HCT116 (cell line): ENCODE results near the gene B3GNT2. TPM values are rescaled to one million over a fixed set of nuclear protein-coding genes. Genes with fewer than 3 reads are reported as not detected.

Experiments
- ATAC-seq: fragments of 200-7000 bp; cut with Tn5 transposase; 2 replicates; pipeline ENCODE4 v1.9.1; 2020; ENCODE audit warnings: mild to moderate bottlenecking, moderate library complexity
- BruUV-seq: library from RNA; stranded (reverse); fragments of 400-500 nt; replicated peaks from 2 replicates; lab custom pipeline; 2021; lab: Mats Ljungman, UMichigan
- CTCF ChIA-PET: fragments of 300-600 bp; sonication (Branson Sonifier 250); formaldehyde crosslinking; loops from one replicate; lab custom pipeline; 2021; ENCODE audit warnings: antibody characterized with exemption; lab: Charles Lee
- POLR2A ChIA-PET: fragments of 300-600, 350-600 bp; sonication (Branson Sonifier 250); formaldehyde crosslinking; loops from one replicate; lab custom pipeline; 2021; ENCODE audit warnings: antibody characterized with exemption; lab: Charles Lee
- RAD21 ChIA-PET, 2 experiments: fragments of 300-600 bp; sonication (Branson Sonifier 250); formaldehyde crosslinking; loops; one replicate each; lab custom pipeline; 2023; ENCODE audit warnings: low total read pairs in 2 of 2; ENCODE audit not compliant: uncharacterized antibody in 2 of 2, unreplicated experiment in 2 of 2, low non-redundant PET in 1 of 2; lab: Charles Lee
- DNase-seq: peaks from one replicate; pipeline ENCODE4 v3.0.0-alpha.2; 2010; ENCODE audit warnings: low read depth, low spot score
- H2AFZ ChIP-seq: fragments of 200-600 bp; shearing (Covaris generic), sonication (generic); 2 replicates; pipeline ENCODE4 v1.6.1; 2017; ENCODE audit warnings: low read depth, mixed run types, mixed read lengths, antibody characterized with exemption, low read length; ENCODE audit not compliant: poor library complexity, severe bottlenecking
- H3K27ac ChIP-seq: 2 replicates; pipeline ENCODE4 v1.5.1; 2012; ENCODE audit warnings: low read depth, low read length
- H3K27me3 ChIP-seq: fragments of 200-600 bp; sonication (generic); 2 replicates; pipeline ENCODE4 v1.6.1; 2016; ENCODE audit warnings: mixed run types, low read length, mixed read lengths; ENCODE audit not compliant: insufficient read depth
- H3K36me3 ChIP-seq, 2 experiments: fragments of 200-500 bp in 1 of 2; fragments of 200-600 bp in 1 of 2; sonication (Bioruptor generic) in 1 of 2; sonication (generic) in 1 of 2; 2 replicates each; pipeline versions ENCODE4 v1.5.1 to v1.6.1; 2014 to 2016; ENCODE audit warnings: low read length in 2 of 2, inconsistent platforms in 1 of 2, mixed read lengths in 1 of 2, mixed run types in 1 of 2; ENCODE audit not compliant: insufficient read depth in 2 of 2, control insufficient read depth in 1 of 2
- H3K4me1 ChIP-seq, 2 experiments: fragments of 200-600 bp in 1 of 2; sonication (generic) in 1 of 2; 2 replicates each; pipeline versions ENCODE4 v1.5.1 to v1.6.1; 2012 to 2017; ENCODE audit warnings: low read length in 2 of 2, inconsistent platforms in 1 of 2, mild to moderate bottlenecking in 1 of 2, mixed read lengths in 1 of 2, mixed run types in 1 of 2, moderate library complexity in 1 of 2; ENCODE audit not compliant: insufficient read depth in 2 of 2, control insufficient read depth in 1 of 2
- H3K4me2 ChIP-seq: fragments of 200-600 bp; sonication (generic); 2 replicates; pipeline ENCODE4 v1.6.1; 2017; ENCODE audit warnings: mixed run types, low read length, mixed read lengths
- H3K4me3 ChIP-seq, 2 experiments: fragments of 200-600 bp in 1 of 2; sonication (generic) in 1 of 2; replicated peaks in 1 of 2; 2 replicates each; pipeline ENCODE4 v1.5.1; 2011 to 2016; ENCODE audit warnings: low read length in 2 of 2, control low read depth in 1 of 2, low read depth in 1 of 2, mild to moderate bottlenecking in 1 of 2, mixed read lengths in 1 of 2, mixed run types in 1 of 2
- H3K79me2 ChIP-seq: fragments of 200-600 bp; sonication (generic); 2 replicates; pipeline ENCODE4 v1.6.1; 2017; ENCODE audit warnings: mild to moderate bottlenecking, mixed run types, low read length, moderate library complexity, mixed read lengths; ENCODE audit not compliant: insufficient read depth
- H3K9ac ChIP-seq: fragments of 200-600 bp; sonication (generic); 2 replicates; pipeline ENCODE4 v1.6.1; 2016; ENCODE audit warnings: low read length, mixed read lengths
- H3K9me2 ChIP-seq: fragments of 200-600 bp; sonication (generic), shearing (Covaris generic); 2 replicates; pipeline ENCODE4 v1.6.1; 2017; ENCODE audit warnings: mixed run types, mild to moderate bottlenecking, moderate library complexity; ENCODE audit not compliant: insufficient read depth
- H3K9me3 ChIP-seq, 2 experiments: fragments of 200-500 bp in 1 of 2; fragments of 200-600 bp in 1 of 2; sonication (Bioruptor generic) in 1 of 2; sonication (generic) in 1 of 2; 2 replicates each; pipeline ENCODE4 v1.6.1; 2014 to 2017; ENCODE audit warnings: low read length in 2 of 2, mixed read lengths in 2 of 2, inconsistent platforms in 1 of 2, low read depth in 1 of 2, mild to moderate bottlenecking in 1 of 2, mixed run types in 1 of 2, moderate library complexity in 1 of 2; ENCODE audit not compliant: control insufficient read depth in 1 of 2, insufficient read depth in 1 of 2
- H4K20me1 ChIP-seq: fragments of 200-600 bp; sonication (generic), shearing (Covaris generic); 2 replicates; pipeline ENCODE4 v1.6.1; 2017; ENCODE audit warnings: mixed run types, mild to moderate bottlenecking, moderate library complexity; ENCODE audit not compliant: insufficient read depth
- EGR1 ChIP-seq: IDR thresholded peaks from 2 replicates; pipeline ENCODE4 v1.6.1; 2012; ENCODE audit warnings: low read depth
- ELF1 ChIP-seq: IDR thresholded peaks from 2 replicates; pipeline ENCODE4 v1.6.1; 2012; ENCODE audit warnings: low read depth, borderline replicate concordance
- EZH2phosphoT487 ChIP-seq: fragments of 200-600 bp; IDR thresholded peaks from 2 replicates; pipeline ENCODE4 v1.6.1; 2018; ENCODE audit warnings: antibody characterized with exemption, borderline replicate concordance
- JUND ChIP-seq: IDR thresholded peaks from 2 replicates; pipeline ENCODE4 v1.6.1; 2012
- POLR2A ChIP-seq: IDR thresholded peaks from 2 replicates; pipeline ENCODE4 v1.7.0; 2011; ENCODE audit warnings: borderline replicate concordance; ENCODE audit not compliant: insufficient read depth, insufficient read length; ENCODE audit errors: extremely low read depth
- POLR2AphosphoS5 ChIP-seq: IDR thresholded peaks from 2 replicates; pipeline ENCODE4 v1.6.1; 2011; ENCODE audit warnings: mild to moderate bottlenecking, low read depth, low read length, moderate library complexity
- SP1 ChIP-seq: IDR thresholded peaks from 2 replicates; pipeline ENCODE4 v1.6.1; 2012; ENCODE audit warnings: low read depth
- SRF ChIP-seq: IDR thresholded peaks from 2 replicates; pipeline ENCODE4 v1.6.1; 2012; ENCODE audit warnings: low read depth
- ZNF274 ChIP-seq: fragments of 200-500 bp; sonication (Bioruptor generic); IDR thresholded peaks from 2 replicates; pipeline ENCODE4 v1.6.1; 2014; ENCODE audit warnings: mild to moderate bottlenecking, low read depth, low read length, inconsistent platforms
- intact Hi-C: fragments of 100-400 bp; cut with micrococcal nuclease; formaldehyde crosslinking; loops from 2 replicates; pipeline ENCODE4 v1.10.0; 2022
- total RNA-seq: library from RNA; stranded (reverse); gene quantifications from one replicate; pipeline ENCODE4 v1.2.1, GENCODE V29; 2021; ENCODE audit not compliant: unreplicated experiment
- TF ChIP-seq, protein P1 (sequence below): IDR thresholded peaks from 2 replicates; pipeline ENCODE4 v1.6.1; 2012; ENCODE audit warnings: low read depth

B3GNT2 gene
- total RNA-seq, 1 experiment from 2014 or later: 21.5 TPM

DNA sequence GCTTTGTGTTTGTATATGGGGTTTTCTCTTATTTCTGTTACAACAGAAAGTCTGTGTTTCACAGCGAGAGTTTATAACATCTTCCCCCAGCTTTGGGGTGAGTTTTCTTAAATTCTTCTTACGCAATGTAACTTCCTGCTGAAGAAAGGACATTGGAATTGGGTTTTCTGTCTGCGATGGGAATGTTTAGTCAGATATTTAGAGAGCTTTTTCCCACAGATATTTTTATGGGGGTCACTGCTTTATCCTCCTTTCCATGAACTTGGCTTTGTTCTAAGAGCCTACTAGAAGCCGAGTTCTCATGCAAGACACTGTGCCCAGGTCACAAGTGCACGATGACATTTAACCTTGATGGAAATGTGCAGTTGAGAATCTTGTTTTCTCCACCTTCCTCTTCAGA is 22.1 kb downstream of the B3GNT2 start:
- peaks cover 99% of the 10 kb centered on the region for H3K79me2 ChIP-seq
- intact Hi-C loops: no loop called here
- no TSS peak for BruUV-seq

More for the DNA sequence above, 22.1 kb downstream of the B3GNT2 start:
- no peaks in the 10 kb centered on the region for H3K4me1 ChIP-seq
- POLR2A ChIA-PET: no interaction called here
- no peak overlapping the region for H2AFZ ChIP-seq
- H3K9me2 ChIP-seq: no peaks in the 10 kb centered on the region
- no peaks in the 10 kb centered on the region for H3K9me3 ChIP-seq
- CTCF ChIA-PET: no interaction called here
- H3K27ac ChIP-seq: no peak overlapping the region
- RAD21 ChIA-PET: no interaction called here
- no peak overlapping the region for H3K4me2 ChIP-seq
- no peaks in the 10 kb centered on the region for H4K20me1 ChIP-seq
- ATAC-seq (no peak), DNase-seq (no peak)
- no peaks in the 10 kb centered on the region for H3K27me3 ChIP-seq
- no peak for TF ChIP-seq POLR2AphosphoS5
- TF ChIP-seq SRF: no peak
- TF ChIP-seq POLR2A: no peak
- no peak for TF ChIP-seq ZNF274
- TF ChIP-seq, protein P1, sequence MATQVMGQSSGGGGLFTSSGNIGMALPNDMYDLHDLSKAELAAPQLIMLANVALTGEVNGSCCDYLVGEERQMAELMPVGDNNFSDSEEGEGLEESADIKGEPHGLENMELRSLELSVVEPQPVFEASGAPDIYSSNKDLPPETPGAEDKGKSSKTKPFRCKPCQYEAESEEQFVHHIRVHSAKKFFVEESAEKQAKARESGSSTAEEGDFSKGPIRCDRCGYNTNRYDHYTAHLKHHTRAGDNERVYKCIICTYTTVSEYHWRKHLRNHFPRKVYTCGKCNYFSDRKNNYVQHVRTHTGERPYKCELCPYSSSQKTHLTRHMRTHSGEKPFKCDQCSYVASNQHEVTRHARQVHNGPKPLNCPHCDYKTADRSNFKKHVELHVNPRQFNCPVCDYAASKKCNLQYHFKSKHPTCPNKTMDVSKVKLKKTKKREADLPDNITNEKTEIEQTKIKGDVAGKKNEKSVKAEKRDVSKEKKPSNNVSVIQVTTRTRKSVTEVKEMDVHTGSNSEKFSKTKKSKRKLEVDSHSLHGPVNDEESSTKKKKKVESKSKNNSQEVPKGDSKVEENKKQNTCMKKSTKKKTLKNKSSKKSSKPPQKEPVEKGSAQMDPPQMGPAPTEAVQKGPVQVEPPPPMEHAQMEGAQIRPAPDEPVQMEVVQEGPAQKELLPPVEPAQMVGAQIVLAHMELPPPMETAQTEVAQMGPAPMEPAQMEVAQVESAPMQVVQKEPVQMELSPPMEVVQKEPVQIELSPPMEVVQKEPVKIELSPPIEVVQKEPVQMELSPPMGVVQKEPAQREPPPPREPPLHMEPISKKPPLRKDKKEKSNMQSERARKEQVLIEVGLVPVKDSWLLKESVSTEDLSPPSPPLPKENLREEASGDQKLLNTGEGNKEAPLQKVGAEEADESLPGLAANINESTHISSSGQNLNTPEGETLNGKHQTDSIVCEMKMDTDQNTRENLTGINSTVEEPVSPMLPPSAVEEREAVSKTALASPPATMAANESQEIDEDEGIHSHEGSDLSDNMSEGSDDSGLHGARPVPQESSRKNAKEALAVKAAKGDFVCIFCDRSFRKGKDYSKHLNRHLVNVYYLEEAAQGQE: no peak
- no peak for TF ChIP-seq ELF1
- no peak for TF ChIP-seq EZH2phosphoT487
- TF ChIP-seq JUND: no peak
- TF ChIP-seq EGR1: no peak
- no peak for TF ChIP-seq SP1
- H3K4me3 ChIP-seq: no peak overlapping the region
- no peak overlapping the region for H3K9ac ChIP-seq
- H3K36me3 ChIP-seq: peaks cover 0 to 1% of the 10 kb centered on the region in 2 experiments; a peak in 3 of 4 replicates
